Kidney glomerular epithelial cell (primary cell): ENCODE measurements around the gene TSNAXIP1.
"Not testable (repeated sequence)": the region's sequence is repeated elsewhere in the genome, so short reads cannot be mapped to it uniquely, and the experiment has no call there.

ENCODE experiments used
- DNase-seq: peaks from one replicate; lab custom pipeline; 2025; lab: John Stamatoyannopoulos, UW

TSNAXIP1 gene

GRCh38 chr16:67834242-67834614, 27.5 kb downstream of the TSNAXIP1 start:
- no peak for DNase-seq

GRCh38 chr16:67837190-67837589, 30.5 kb downstream of the TSNAXIP1 start:
- DNase-seq = not testable (repeated sequence)

GRCh38 chr16:67837811-67838210, 31.1 kb downstream of the TSNAXIP1 start:
- no peak for DNase-seq

- DNase-seq = no peak
Measured at GRCh38 chr16:67841198-67841815, 34.6 kb downstream of the TSNAXIP1 start.

DNA sequence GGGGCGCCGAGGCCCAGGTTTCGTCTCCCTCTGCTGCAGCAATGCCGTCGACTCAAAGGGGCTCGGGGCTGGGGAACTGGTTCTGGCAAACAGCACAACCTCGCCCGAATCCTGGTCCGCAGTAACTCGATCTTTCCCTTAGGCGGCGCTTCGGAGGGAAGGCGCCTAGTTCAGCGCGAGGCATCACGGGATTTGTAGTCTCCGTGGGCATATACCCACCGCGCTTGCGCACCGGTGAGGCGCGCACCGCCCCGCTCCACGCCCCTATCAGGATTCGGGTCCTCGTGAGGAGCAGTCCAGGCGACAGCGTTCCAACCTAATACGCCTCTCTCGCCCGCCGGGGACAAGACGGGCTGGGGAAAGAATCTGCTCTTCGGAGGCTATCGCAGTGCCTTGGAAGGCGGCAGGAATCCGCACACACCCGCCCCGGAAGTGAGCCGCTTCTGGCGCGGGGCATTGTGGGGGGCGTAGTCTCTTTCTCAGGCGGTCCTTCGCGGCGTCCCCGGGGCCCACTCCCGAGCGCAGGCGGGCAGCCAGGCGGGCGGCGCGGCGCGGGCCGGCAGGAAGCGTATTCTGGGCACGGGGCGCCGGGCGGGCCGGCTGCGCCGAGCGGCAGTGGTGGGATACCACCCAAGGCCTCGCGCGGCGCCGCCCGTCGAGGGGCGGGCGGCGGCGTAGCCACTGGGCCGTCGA, 35.3 kb downstream of the TSNAXIP1 start, which contains the start of gene THAP11:
Gene THAP11 (plus strand): TSS at position 505 of the 693 bp plus-strand sequence. CDS start 235 bp downstream, outside the sequence.
- peak; percentile 92 for DNase-seq

GRCh38 chr16:67842509-67843342, 36.0 kb downstream of the TSNAXIP1 start:
- peak; percentile 7 for DNase-seq

GRCh38 chr16:67843343-67843765, 36.7 kb downstream of the TSNAXIP1 start:
- no peak for DNase-seq

GRCh38 chr16:67844497-67844896, 37.8 kb downstream of the TSNAXIP1 start:
- DNase-seq = peak; percentile 17

DNA sequence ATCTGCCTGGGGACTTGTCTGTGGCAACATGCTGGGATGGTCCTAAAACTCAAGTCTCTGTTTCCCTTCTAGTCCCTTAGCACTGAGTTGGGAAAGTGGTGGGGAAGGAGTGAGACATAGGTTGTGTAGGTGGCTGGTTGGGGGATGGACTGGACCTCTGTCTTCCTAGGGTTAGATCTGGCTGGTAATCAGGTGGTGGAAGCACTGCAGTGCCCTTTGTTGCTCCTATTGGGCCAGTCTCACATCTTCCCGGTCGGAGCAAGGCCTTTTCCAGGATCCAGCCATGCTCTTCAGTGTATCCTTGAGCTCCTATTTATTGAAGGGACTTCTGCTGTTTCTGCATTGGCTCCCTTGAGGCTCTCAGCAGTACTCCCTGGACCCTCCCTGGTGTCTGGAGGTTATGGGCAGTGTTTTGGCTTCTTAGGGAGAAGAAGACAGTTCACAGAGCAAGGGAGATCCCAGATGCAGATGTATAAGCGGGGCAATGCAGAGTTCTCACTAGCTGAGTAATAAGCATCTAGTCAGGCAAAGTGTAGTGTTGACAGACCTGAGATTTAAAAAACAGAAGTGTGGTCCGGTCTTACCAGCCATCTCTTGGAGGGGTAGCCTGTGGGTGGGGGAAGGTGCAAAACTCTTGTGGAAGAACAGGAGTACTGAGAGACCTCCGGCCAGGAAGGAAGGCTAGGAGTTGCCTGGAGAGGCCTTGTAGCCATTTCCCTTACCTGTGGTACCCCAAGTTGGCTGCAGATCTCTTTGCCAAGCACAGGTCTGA, 38.8 kb downstream of the TSNAXIP1 start:
- no peak for DNase-seq

- no peak for DNase-seq
Measured at GRCh38 chr16:67846063-67846319, 39.3 kb downstream of the TSNAXIP1 start.

- DNase-seq = peak; percentile 87
Measured at GRCh38 chr16:67846320-67847063, 39.8 kb downstream of the TSNAXIP1 start, which contains the start of gene NUTF2. TSS of gene NUTF2 (plus strand) at chr16:67846933. CDS start at chr16:67865131, 18,198 bp downstream.

- DNase-seq = peak; percentile 68
Measured at GRCh38 chr16:67847064-67847861, 40.6 kb downstream of the TSNAXIP1 start, which contains the start of gene CENPT. TSS of gene CENPT (minus strand) at chr16:67847693. CDS start at chr16:67833859, 13,834 bp downstream.

DNA sequence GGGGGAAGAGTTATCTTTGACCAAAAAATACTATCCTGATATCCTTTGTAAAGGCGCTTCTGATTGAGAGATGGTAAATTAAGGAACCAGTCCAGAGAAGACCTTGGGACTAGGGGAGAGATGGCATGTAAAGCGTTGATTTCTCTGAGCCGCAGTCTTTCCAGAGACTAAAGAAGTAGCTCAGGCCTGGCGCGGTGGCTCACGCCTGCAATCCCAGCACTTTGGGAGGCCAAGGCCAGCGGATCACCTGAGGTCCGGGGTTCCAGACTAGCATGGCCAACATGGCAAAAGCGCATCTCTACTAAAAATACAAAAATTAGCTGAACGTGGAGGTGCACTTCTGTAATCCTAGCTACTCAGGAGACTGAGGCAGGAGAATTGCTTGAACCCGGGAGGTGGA, 41.4 kb downstream of the TSNAXIP1 start:
- DNase-seq = no peak

DNA sequence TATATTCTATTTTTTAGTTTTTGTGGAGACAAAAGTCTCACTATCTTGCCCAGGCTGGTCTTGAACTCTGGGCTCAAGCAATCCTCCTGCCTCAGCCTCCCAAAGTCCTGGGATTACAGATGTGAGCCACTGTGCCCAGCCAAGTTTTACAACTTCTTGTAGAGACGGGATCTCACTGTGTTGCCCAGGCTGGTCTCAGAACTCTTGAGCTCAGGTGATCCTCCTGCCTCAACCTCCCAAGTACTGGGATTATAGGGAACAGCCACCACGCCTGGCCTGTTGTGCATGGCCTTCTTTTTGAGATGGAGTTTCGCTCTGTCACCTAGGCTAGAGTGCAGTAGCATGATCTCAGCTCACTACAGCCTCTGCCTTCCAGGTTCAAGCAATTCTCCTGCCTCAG, 47.0 kb downstream of the TSNAXIP1 start:
- DNase-seq = no peak

- no peak for DNase-seq
Measured at GRCh38 chr16:67855789-67856188, 49.1 kb downstream of the TSNAXIP1 start.

DNA sequence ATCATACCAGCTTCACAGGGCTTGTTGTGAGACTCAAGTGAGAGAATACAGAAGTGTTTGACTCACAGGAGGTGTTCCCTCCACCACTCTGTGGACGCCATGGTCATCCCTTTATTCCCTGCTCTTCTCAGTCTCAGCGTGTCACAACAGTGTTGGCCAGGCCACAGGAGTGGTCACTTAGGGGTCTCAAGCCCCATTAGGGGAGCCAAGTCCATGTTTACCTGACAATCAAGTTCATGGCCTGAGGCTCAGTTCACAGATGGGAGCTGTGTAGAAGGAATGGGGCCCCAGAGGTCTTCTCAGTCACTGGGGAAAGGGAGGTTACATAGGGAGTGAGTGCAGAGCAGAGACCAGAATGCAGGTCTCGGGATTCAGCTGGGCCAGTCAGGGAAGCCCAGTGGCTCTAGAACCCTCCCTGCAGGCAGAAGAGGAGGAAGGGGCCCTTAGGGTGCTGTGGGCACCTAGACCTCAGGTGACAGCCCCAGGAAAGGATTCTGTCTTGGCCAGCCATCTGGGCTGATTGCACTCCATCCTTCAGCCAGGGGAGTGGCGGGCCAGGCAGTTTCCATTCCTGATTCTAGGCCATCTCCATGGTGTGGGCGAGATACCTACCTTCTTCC, 50.3 kb downstream of the TSNAXIP1 start:
- DNase-seq = no peak

DNA sequence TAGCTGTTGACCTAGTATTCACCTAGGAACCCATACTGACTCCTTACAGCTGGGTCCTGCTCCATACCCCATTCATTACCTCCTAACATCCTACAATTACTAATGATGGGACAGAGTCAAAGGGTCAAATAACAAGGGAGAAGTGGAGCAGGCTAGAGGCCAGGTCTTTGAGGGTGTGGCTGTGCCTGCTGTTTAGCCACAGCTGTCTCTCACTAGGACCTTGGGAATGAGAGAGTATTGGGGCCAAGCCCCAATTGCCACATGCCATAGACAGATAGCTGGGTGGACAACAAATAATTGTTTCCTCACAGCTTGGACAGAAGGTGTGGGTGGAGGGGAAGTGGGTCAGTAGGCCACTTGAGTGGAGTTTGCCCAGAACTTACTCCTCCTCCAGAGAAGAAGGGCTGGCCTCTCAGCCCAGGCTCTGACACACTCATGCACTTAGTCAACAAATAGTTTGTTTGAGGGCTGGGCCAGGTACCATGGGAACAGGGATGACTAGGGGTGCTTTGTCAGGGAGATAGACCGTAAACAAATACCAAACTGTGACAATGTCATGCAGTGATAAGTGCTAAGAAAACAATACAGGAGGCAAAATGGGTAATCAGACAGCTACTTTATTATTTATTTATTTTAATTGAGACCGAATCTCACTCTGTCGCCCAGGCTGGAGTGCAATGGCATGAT, 51.0 kb downstream of the TSNAXIP1 start:
- DNase-seq = peak; percentile 95

DNA sequence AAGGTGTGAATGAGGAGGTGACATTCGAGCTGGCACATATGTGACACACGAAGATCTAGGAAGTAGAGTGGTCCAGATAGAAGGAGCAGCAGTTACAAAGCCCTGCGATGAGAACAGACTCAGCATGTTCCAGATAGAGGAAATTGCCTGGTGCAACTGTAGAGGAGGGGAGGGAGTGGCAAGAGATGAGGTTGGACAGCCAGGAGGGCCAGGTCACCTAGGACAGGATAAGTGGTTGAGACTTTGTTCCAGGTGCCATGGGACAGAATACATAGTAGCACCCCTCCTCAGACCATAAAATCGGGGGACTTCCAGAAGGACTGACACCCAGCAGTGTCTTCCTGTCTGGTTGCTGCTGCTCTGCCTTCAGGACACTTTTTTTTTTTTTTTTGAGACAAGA, 51.8 kb downstream of the TSNAXIP1 start:
- no peak for DNase-seq
